Activated naive CD8-positive, alpha-beta T cell treated with anti-CD3 and anti-CD28 coated beads, Interleukin-2, amount 50 U/mL, for 24 hours (primary cell): ENCODE data around the gene FABP3.

ENCODE experiments used
- ATAC-seq: fragments of 150-1000 bp; cut with Tn5 transposase; one replicate; pipeline ENCODE4 v1.10.0; 2021
- DNase-seq: peaks from one replicate; pipeline ENCODE4 v3.0.0; 2021
- H3K27ac Mint-ChIP-seq: one replicate; pipeline ENCODE4 v1.8.0; 2021; ENCODE audit warnings: mild to moderate bottlenecking, mixed read lengths
- H3K27me3 Mint-ChIP-seq: one replicate; pipeline ENCODE4 v1.8.0; 2021; ENCODE audit warnings: mixed read lengths
- H3K36me3 Mint-ChIP-seq: one replicate; pipeline ENCODE4 v1.8.0; 2021; ENCODE audit warnings: low read depth, mixed read lengths
- H3K4me1 Mint-ChIP-seq: one replicate; pipeline ENCODE4 v1.8.0; 2021; ENCODE audit warnings: mixed read lengths
- H3K4me3 Mint-ChIP-seq: one replicate; pipeline ENCODE4 v1.8.0; 2021; ENCODE audit warnings: mild to moderate bottlenecking, moderate library complexity, mixed read lengths
- H3K9me3 Mint-ChIP-seq: one replicate; pipeline ENCODE4 v1.8.0; 2021; ENCODE audit warnings: mixed read lengths

FABP3 gene

DNA sequence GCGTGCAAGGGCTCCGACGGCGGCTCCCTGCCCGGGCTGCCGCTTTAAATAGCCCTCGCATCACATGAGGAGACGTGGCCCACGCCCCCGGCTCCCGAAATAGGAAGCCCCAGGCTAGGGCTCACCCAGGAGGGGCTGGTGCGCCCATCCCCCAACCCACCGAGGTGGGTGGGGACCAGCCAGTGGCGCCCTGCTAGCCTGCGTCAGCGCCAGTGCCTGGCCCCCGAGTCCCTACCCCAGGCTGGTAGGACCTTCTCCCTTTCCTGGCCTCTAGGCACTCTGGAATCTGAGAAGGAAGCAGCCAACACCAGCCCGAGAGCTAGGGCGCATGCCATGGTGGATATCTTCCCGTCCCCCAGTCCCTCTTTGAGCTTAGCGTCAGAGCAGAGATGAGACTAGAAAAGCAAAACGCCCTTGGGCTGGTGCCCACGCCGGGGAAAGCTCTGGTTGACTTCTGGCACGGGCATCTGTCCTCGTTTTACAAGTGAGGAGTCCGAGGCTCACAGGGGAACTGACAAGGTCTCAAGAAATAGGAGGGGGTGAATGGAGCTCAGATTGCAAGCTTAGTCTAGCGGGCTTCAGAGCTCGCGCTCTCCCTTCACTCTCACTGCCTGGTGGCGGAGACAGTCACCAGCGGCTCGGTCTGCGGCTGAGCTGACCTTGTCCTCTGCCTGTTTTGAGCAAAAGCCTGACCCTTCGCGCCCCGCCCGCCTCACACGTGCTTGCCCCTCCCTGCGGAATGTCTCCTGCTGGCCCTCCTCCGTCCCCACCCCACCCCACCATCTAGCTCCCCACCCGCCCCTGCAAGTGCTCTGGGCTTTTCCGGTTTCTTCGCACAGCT lies at the start of gene FABP3:
Gene FABP3 (minus strand): TSS at position 21 of the 841 bp plus-strand sequence. CDS start 62 bp downstream, outside the sequence.
- Mint-ChIP-seq H3K36me3 (no peaks in the 10 kb centered on the region), H3K9me3 (no peaks in the 10 kb centered on the region), H3K27me3 (no peaks in the 10 kb centered on the region), H3K4me1 (peaks cover 11% of the 10 kb centered on the region), H3K4me3 (peak within 1 kb of the TSS; percentile 73), H3K27ac (peak within 1 kb of the TSS; percentile 36)
- peak; percentile 41 for DNase-seq
- peak; percentile 53 for ATAC-seq

DNA sequence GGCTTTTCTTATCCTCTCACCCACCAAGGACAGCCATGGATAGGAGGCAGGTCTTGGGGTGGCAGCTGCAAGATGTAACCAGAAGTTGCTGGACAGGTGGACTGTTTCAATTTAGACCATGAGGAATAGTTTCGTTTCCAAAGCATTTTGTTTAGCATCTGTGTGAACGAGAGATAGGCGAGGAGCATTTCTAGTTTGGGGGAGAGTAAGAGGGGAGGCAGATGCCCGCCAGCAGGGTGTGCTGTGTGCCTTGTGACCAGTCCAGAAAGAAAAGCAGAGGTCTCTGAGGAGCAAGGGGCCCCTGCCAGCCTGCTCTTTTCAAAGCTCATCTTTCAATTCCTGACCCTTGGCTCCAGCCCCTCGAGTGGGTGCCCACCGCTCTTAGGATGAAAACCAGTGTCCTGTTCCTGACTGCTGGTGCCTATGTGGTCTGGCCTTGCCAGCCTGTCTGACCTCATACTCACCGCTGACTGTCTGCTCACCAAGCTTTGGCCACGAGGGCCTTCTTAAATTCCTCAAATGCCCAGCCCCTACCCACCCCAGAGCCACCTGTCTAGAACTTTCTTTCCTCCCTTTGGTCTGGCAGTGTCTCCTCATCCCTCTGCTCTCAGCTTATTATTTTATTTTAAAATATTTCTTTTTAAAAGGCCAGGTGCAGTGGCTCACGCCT lies 48.6 kb upstream of the FABP3 start:
- Mint-ChIP-seq H3K4me3 (no peak overlapping the region), H3K27ac (no peak overlapping the region), H3K4me1 (peaks cover 9% of the 10 kb centered on the region), H3K27me3 (peaks cover 25% of the 10 kb centered on the region), H3K36me3 (no peaks in the 10 kb centered on the region), H3K9me3 (no peaks in the 10 kb centered on the region)
- DNase-seq = no peak
- no peak for ATAC-seq

- Mint-ChIP-seq H3K9me3 (no peaks in the 10 kb centered on the region), H3K36me3 (no peaks in the 10 kb centered on the region), H3K27me3 (peaks cover 29% of the 10 kb centered on the region), H3K27ac (no peak overlapping the region), H3K4me1 (peaks cover 9% of the 10 kb centered on the region), H3K4me3 (no peak overlapping the region)
- DNase-seq (no peak), ATAC-seq (no peak)
Measured at GRCh38 chr1:31420716-31421115, 47.8 kb upstream of the FABP3 start.

DNA sequence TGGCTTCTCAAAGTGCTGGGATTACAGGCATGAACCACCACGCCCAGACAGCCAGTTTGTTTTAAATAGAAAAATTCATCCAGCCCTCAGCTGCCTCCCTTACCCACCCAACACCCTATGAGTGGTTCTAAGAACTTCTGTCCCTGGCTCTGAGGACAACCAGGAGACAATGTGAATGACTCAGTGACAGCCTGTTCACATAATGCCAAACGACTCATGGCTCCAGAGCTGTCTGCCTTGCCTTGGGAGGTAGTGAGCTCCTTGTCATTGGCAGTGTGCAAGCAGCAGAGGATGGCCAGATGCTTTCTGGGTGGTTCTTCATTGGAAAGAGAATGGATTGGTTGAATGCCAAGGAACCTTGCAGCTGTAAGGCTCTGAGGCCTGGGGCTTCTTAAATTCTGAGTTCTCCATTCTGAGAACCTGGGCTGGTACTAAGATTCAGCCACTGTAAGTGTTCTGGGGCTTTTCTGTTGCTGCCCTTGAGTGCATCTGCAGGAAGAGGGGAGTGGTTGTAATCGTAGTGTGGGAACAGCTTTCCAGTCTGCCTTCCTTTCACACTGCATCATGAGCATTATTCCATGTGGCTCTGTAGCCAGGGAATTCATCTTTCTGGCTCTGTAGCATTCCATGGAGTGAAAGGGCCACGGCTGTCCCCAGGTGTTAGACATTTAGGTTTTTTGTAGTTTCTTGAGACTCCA lies 45.9 kb upstream of the FABP3 start:
- Mint-ChIP-seq H3K27me3 (peaks cover 43% of the 10 kb centered on the region), H3K9me3 (no peaks in the 10 kb centered on the region), H3K27ac (no peak overlapping the region), H3K4me1 (peaks cover 11% of the 10 kb centered on the region), H3K4me3 (no peak overlapping the region), H3K36me3 (no peaks in the 10 kb centered on the region)
- ATAC-seq (no peak), DNase-seq (no peak)

DNA sequence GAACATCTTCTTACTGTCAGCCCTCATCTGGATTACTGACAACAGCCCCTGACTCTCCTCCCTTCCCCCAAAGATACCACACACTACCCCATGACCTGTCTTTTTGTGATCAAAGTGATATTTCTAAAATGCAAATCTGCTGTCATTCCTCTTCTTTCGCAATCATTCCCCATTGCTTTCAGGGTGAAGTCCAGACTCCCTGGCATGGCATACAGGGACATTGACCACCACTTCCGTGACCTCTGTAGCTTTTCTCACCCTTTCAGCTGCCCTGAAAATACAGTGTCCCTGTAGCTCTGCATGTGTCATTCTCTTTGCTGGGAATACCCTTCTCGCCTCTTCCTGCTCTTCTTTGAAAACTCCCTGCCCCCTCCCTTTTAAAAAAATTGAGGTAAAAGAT lies 44.3 kb upstream of the FABP3 start:
- H3K36me3 Mint-ChIP-seq = no peaks in the 10 kb centered on the region
- H3K27ac Mint-ChIP-seq = no peak overlapping the region
- DNase-seq = no peak
- ATAC-seq = no peak
- H3K9me3 Mint-ChIP-seq = no peaks in the 10 kb centered on the region
- H3K27me3 Mint-ChIP-seq = peaks cover 38% of the 10 kb centered on the region
- H3K4me3 Mint-ChIP-seq = no peak overlapping the region
- H3K4me1 Mint-ChIP-seq = peaks cover 4% of the 10 kb centered on the region

DNA sequence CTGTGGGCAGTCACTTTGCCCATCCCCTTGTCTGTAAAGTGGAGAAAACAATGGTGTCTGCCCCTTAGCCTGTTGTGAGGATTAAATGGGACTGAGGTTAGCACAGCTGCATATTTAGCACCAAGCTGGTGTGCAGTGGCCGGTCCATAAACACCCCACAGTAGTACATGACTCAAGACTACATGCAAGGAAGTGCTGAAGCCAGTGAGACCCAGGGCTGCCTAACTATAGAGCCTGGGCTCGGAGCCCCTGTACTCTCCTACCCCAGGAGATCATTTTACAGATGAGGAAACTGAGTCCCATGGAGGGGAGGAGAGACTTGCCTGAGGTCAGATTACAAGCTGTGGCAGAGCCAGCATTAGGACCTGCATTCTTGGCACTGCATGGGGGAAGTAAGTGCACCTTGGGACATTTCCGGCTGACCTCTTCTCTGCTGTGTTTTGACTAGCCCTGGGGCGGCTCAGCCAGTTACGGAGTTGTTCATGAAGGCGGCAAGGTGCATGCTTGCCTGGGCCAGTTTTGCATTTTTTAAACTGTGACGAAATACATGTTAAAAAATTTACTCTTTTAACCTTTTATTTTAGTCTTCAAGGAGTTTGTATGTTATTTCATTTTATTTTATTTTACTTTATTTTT lies 43.3 kb upstream of the FABP3 start:
- DNase-seq (no peak), ATAC-seq (no peak)
- no peaks in the 10 kb centered on the region for H3K36me3 Mint-ChIP-seq
- no peak overlapping the region for H3K27ac Mint-ChIP-seq
- peaks cover 45% of the 10 kb centered on the region for H3K27me3 Mint-ChIP-seq
- peaks cover 4% of the 10 kb centered on the region for H3K4me1 Mint-ChIP-seq
- no peak overlapping the region for H3K4me3 Mint-ChIP-seq
- no peaks in the 10 kb centered on the region for H3K9me3 Mint-ChIP-seq

DNA sequence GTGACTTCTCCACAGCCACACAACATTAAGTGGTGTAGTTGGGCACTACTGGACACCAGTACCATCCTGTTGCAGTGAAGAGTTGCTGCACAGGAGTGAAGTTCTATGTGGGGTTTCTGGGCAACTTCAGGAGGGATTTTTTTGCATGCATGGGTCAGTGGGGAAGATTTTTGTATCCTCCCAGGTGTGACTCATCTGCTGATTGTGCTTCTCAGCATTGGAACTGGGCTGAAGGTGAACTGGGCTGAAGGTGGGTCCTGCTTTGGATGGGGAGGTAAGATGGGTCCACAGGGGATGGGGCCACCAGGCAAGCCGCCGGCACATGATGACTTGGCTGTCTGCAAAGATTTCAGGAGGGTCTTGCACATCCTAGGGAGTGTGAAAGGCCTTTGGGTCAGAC lies 42.8 kb upstream of the FABP3 start:
- Mint-ChIP-seq H3K36me3 (no peaks in the 10 kb centered on the region), H3K27ac (no peak overlapping the region), H3K9me3 (no peaks in the 10 kb centered on the region), H3K4me1 (peaks cover 4% of the 10 kb centered on the region), H3K27me3 (peaks cover 50% of the 10 kb centered on the region), H3K4me3 (no peak overlapping the region)
- DNase-seq (no peak), ATAC-seq (no peak)

GRCh38 chr1:31414980-31415370 lies 42.1 kb upstream of the FABP3 start:
- no peak for DNase-seq
- no peaks in the 10 kb centered on the region for H3K36me3 Mint-ChIP-seq
- H3K4me1 Mint-ChIP-seq = peaks cover 4% of the 10 kb centered on the region
- no peak overlapping the region for H3K4me3 Mint-ChIP-seq
- no peak overlapping the region for H3K27ac Mint-ChIP-seq
- no peak for ATAC-seq
- no peaks in the 10 kb centered on the region for H3K9me3 Mint-ChIP-seq
- peaks cover 54% of the 10 kb centered on the region for H3K27me3 Mint-ChIP-seq

- peak; percentile 30 for ATAC-seq
- DNase-seq = peak; percentile 19
- Mint-ChIP-seq H3K4me1 (peaks cover 4% of the 10 kb centered on the region), H3K9me3 (no peaks in the 10 kb centered on the region), H3K4me3 (peak overlapping the region; percentile 80), H3K27ac (no peak overlapping the region), H3K27me3 (peaks cover 59% of the 10 kb centered on the region), H3K36me3 (no peaks in the 10 kb centered on the region)
Measured at GRCh38 chr1:31413405-31414001, 40.6 kb upstream of the FABP3 start.

DNA sequence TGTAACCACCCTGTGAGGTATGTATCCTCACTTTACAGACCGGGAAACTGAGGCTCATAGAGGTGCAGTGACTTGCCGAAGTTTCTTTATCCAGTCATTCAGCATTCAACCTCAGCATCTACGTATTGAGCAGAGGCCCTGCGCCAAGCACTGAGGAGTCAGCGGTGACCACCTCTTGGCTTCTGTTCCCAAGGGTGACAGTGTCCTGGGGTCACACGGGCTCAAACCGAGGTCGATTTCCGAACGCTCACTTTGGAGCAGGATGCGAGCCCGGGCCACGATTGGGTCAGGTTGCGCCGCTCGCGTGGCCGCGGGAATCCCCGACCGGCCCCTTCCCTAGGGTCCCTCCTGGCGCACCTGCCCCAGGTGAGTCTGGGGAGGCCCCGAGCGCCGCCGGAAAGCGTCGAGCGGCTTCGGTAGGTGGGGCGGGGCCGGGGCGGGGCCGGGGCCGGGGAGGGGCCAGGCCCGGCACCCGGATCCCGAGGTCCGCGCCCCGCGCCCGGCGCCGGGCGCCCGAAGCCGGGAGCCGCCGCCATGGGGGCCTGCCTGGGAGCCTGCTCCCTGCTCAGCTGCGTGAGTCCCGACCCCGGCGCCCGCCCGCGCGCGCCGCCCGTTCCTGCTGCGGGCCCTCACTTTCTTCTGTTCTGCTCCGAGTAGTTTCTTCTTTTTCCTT lies 40.0 kb upstream of the FABP3 start, which contains the start of gene SERINC2:
Gene SERINC2 (plus strand): TSS at position 482 of the 673 bp plus-strand sequence. CDS start 53 bp downstream, at position 535.
- Mint-ChIP-seq H3K4me1 (peaks cover 4% of the 10 kb centered on the region), H3K27ac (no peak within 1 kb of the TSS), H3K9me3 (no peaks in the 10 kb centered on the region), H3K36me3 (no peaks in the 10 kb centered on the region), H3K4me3 (peak within 1 kb of the TSS; percentile 80), H3K27me3 (peaks cover 59% of the 10 kb centered on the region)
- ATAC-seq = peak; percentile 31
- DNase-seq = peak; percentile 7

- DNase-seq (no peak), ATAC-seq (no peak)
- no peak overlapping the region for H3K27ac Mint-ChIP-seq
- no peaks in the 10 kb centered on the region for H3K9me3 Mint-ChIP-seq
- H3K4me3 Mint-ChIP-seq = peak overlapping the region; percentile 61
- H3K27me3 Mint-ChIP-seq = peaks cover 55% of the 10 kb centered on the region
- no peaks in the 10 kb centered on the region for H3K36me3 Mint-ChIP-seq
- peaks cover 4% of the 10 kb centered on the region for H3K4me1 Mint-ChIP-seq
Measured at GRCh38 chr1:31412205-31412604, 39.3 kb upstream of the FABP3 start.

DNA sequence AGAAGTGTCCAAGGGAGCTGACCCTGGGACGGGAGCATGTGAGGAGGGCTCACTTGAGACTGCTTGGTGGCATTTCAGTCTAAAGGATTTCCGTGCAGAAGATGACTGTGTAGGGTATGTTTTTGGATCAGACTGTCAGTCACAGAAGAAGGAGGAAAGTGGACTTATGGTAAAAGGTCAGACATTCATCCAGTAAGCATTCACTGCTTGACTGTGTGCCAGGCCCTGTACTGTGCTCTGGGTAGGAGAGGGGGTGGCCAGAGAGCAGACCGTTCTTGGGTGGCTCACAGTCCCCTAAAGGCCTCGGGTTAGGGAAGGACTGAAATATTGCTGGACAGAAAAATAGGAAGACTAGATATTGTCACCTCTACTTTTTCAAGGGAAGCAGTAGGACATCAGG lies 38.0 kb upstream of the FABP3 start:
- H3K36me3 Mint-ChIP-seq = no peaks in the 10 kb centered on the region
- DNase-seq = no peak
- peaks cover 50% of the 10 kb centered on the region for H3K27me3 Mint-ChIP-seq
- no peak overlapping the region for H3K27ac Mint-ChIP-seq
- no peak overlapping the region for H3K4me3 Mint-ChIP-seq
- H3K9me3 Mint-ChIP-seq = no peaks in the 10 kb centered on the region
- H3K4me1 Mint-ChIP-seq = peaks cover 4% of the 10 kb centered on the region
- ATAC-seq = no peak

GRCh38 chr1:31409946-31410858 lies 37.3 kb upstream of the FABP3 start:
- peaks cover 4% of the 10 kb centered on the region for H3K4me1 Mint-ChIP-seq
- no peak overlapping the region for H3K27ac Mint-ChIP-seq
- H3K27me3 Mint-ChIP-seq = peaks cover 43% of the 10 kb centered on the region
- H3K9me3 Mint-ChIP-seq = no peaks in the 10 kb centered on the region
- ATAC-seq = no peak
- no peak overlapping the region for H3K4me3 Mint-ChIP-seq
- DNase-seq = no peak
- no peaks in the 10 kb centered on the region for H3K36me3 Mint-ChIP-seq
